Activated naive CD4-positive, alpha-beta T cell treated with Interleukin-2 at 50 U/mL for 16 hours (primary cell): ENCODE data around the gene GRIP2.
"Not testable (repeated sequence)": the region's sequence is repeated elsewhere in the genome, so short reads cannot be mapped to it uniquely, and the experiment has no call there.

Experiments
- DNase-seq: peaks from one replicate; pipeline ENCODE4 v3.0.0-alpha.2; 2020

GRIP2 gene

GRCh38 chr3:14519406-14519805, 20.7 kb downstream of the GRIP2 start:
- DNase-seq = no peak

- DNase-seq = no peak
Observed at GRCh38 chr3:14518893-14519292, 21.2 kb downstream of the GRIP2 start.

GRCh38 chr3:14518432-14518802, 21.7 kb downstream of the GRIP2 start:
- DNase-seq = no peak

- DNase-seq = no peak
Observed at GRCh38 chr3:14517601-14518431, 22.3 kb downstream of the GRIP2 start.

GRCh38 chr3:14516738-14517345, 23.3 kb downstream of the GRIP2 start:
- DNase-seq = no peak

GRCh38 chr3:14515526-14515925, 24.6 kb downstream of the GRIP2 start:
- not testable (repeated sequence) for DNase-seq

- no peak for DNase-seq
Observed at GRCh38 chr3:14514323-14514720, 25.8 kb downstream of the GRIP2 start.

GRCh38 chr3:14513566-14514322, 26.4 kb downstream of the GRIP2 start:
- DNase-seq = no peak

GRCh38 chr3:14512942-14513327, 27.2 kb downstream of the GRIP2 start:
- DNase-seq = no peak

GRCh38 chr3:14512281-14512941, 27.7 kb downstream of the GRIP2 start:
- DNase-seq = no peak

GRCh38 chr3:14511623-14512280, 28.4 kb downstream of the GRIP2 start:
- no peak for DNase-seq

- no peak for DNase-seq
Observed at GRCh38 chr3:14510838-14511622, 29.1 kb downstream of the GRIP2 start.

- no peak for DNase-seq
Observed at GRCh38 chr3:14509796-14510100, 30.4 kb downstream of the GRIP2 start.

- DNase-seq = peak; percentile 73
Observed at GRCh38 chr3:14508966-14509795, 31.0 kb downstream of the GRIP2 start.

GRCh38 chr3:14508505-14508819, 31.7 kb downstream of the GRIP2 start:
- DNase-seq = no peak

GRCh38 chr3:14507757-14508504, 32.2 kb downstream of the GRIP2 start:
- DNase-seq = no peak

GRCh38 chr3:14507305-14507741, 32.8 kb downstream of the GRIP2 start:
- no peak for DNase-seq

- DNase-seq = no peak
Observed at GRCh38 chr3:14506626-14507304, 33.4 kb downstream of the GRIP2 start.

GRCh38 chr3:14505803-14506500, 34.2 kb downstream of the GRIP2 start:
- no peak for DNase-seq
